ENCODE results near the gene COMMD8. TPM values are rescaled to one million over a fixed set of nuclear protein-coding genes. Genes with fewer than 3 reads are reported as not detected.

The COMMD8 gene
- 33.7 and 38.1 TPM in 2 replicates for total RNA-seq

DNA sequence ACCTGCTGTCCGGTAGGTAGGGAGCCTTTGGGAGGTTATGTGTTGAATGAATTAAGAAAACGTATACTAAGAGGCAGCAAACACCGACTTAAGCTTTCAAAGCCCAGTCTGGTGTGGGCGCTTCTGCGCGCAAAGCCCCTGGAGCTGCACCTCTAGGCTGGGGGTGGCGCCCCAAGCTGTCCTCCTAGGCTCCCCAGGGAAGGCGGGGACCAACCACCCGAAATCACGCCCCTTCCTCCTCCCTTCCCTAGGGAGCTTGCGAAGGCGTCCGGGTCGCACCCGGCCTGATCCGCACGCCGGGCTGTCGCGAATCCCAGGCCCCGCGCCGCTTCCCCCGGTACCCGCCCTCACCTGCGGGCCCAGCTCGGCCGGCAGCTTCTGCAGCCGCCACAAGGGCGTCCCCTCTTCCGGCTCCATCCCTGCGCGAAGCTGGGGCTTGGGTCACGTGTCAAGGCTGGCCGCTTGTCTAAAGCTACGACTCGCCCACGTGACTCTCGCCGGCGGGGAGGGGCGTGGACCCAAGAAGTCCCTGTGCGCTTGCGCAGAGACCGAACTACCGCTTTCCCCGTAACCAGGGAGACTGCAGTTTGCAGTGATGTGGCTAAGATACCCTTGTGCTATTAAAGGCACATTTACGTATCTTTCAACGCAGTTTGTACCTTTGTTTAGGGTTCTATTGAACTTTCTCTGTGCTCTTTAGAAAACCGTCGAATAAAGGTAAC lies at the start of gene COMMD8:
Gene COMMD8 (minus strand): TSS at position 468 of the 722 bp plus-strand sequence. CDS start 51 bp downstream, at position 417.
- peak within 1 kb of the TSS; percentile 75 for H3K4me3 ChIP-seq (ENCODE audit: low read depth, low read length)
- TF ChIP-seq, protein P1, sequence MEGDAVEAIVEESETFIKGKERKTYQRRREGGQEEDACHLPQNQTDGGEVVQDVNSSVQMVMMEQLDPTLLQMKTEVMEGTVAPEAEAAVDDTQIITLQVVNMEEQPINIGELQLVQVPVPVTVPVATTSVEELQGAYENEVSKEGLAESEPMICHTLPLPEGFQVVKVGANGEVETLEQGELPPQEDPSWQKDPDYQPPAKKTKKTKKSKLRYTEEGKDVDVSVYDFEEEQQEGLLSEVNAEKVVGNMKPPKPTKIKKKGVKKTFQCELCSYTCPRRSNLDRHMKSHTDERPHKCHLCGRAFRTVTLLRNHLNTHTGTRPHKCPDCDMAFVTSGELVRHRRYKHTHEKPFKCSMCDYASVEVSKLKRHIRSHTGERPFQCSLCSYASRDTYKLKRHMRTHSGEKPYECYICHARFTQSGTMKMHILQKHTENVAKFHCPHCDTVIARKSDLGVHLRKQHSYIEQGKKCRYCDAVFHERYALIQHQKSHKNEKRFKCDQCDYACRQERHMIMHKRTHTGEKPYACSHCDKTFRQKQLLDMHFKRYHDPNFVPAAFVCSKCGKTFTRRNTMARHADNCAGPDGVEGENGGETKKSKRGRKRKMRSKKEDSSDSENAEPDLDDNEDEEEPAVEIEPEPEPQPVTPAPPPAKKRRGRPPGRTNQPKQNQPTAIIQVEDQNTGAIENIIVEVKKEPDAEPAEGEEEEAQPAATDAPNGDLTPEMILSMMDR (IDR thresholded peaks at IDR 0.05; ENCODE audit: insufficient read depth, low read length, poor library complexity, severe bottlenecking) = peak; percentile 3
- H3K27me3 ChIP-seq (ENCODE audit: control insufficient read depth, insufficient read depth, low read length) = no peaks in the 10 kb centered on the region
- peak; percentile 87 for DNase-seq (ENCODE audit: low read depth)
- H3K36me3 ChIP-seq (ENCODE audit: control insufficient read depth, insufficient read depth, low read length) = no peaks in the 10 kb centered on the region

DNA sequence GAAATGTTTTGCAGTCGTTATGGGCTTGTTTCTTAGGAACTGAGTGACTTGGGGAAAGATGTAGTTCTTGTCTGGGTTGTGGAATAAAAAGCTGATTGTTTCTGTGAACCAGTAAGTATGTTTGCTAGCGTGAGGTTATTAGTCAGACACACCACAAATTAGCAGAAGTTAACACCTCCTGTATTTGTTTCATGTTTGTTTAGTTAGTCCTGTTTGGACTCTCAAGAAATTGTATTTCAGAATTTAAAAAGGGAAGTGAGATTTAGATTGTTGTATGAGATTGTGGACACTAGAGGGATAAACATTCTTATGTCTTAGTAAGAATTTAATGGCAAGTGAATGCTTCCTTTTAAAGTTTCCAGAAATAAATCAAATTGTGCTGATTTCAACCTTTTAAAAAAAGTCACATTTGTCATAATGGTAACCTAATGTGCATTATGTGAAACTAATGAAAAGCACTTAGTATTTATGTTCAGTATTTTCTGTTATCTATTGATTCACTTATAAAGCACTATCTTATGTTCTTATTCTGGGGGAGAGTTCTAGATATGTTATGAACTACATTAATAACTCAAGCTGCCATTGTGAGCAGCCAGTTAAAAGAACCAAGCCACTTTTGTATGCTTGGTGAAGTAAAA lies 47.1 kb upstream of the COMMD8 start:
- Histone ChIP-seq H3K4me3 (ENCODE audit: low read depth, low read length) (no peak overlapping the region), H3K27me3 (ENCODE audit: control insufficient read depth, insufficient read depth, low read length) (no peaks in the 10 kb centered on the region), H3K36me3 (ENCODE audit: control insufficient read depth, insufficient read depth, low read length) (no peaks in the 10 kb centered on the region)
- TF ChIP-seq, protein P1 (IDR thresholded peaks at IDR 0.05; ENCODE audit: insufficient read depth, low read length, poor library complexity, severe bottlenecking) = peak; percentile 5
- DNase-seq (ENCODE audit: low read depth) = no peak

DNA sequence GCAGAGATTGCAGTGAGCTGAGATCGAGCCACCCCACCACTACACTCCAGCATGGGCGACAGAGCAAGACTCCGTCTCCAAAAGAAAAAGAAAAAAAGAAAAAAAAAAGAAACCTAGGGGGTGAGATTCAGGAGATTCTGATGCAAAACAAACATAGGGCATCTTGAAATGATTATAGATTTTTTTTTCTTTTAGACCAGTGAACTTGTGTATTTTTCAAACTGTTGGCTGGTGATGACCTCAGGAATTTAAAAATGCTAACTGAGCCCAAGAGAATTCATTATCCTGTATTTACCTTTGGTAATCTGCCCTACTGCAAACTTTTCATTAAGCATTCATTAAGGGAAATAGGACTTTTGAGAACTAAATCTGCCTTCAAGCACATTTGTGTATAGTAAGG lies 42.2 kb upstream of the COMMD8 start:
- no peak overlapping the region for H3K4me3 ChIP-seq (ENCODE audit: low read depth, low read length)
- no peak for DNase-seq (ENCODE audit: low read depth)
- TF ChIP-seq, protein P1 (IDR thresholded peaks at IDR 0.05; ENCODE audit: insufficient read depth, low read length, poor library complexity, severe bottlenecking) = no peak
- H3K36me3 ChIP-seq (ENCODE audit: control insufficient read depth, insufficient read depth, low read length) = no peaks in the 10 kb centered on the region
- H3K27me3 ChIP-seq (ENCODE audit: control insufficient read depth, insufficient read depth, low read length) = no peaks in the 10 kb centered on the region

DNA sequence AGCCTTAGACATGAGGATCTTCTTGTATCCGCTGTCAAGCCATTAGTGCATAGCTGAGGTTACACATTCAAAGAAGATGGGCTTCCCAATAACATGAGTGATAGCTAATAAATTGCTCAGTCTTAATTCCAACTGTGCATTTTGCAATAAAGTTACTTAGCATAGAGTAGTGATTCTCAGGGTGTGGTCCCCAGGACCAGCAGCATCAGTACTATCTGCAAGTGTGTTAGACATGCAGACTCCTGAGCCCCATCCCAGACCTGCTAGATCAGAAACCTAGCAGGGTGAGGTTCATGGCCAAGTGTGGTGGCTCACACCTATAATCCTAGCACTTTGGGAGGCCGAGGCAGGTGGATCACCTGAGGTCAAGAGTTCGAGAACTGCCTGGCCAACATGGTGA lies 41.6 kb upstream of the COMMD8 start:
- no peak for DNase-seq (ENCODE audit: low read depth)
- TF ChIP-seq, protein P1 (IDR thresholded peaks at IDR 0.05; ENCODE audit: insufficient read depth, low read length, poor library complexity, severe bottlenecking) = no peak
- Histone ChIP-seq H3K36me3 (ENCODE audit: control insufficient read depth, insufficient read depth, low read length) (no peaks in the 10 kb centered on the region), H3K4me3 (ENCODE audit: low read depth, low read length) (no peak overlapping the region), H3K27me3 (ENCODE audit: control insufficient read depth, insufficient read depth, low read length) (no peaks in the 10 kb centered on the region)

DNA sequence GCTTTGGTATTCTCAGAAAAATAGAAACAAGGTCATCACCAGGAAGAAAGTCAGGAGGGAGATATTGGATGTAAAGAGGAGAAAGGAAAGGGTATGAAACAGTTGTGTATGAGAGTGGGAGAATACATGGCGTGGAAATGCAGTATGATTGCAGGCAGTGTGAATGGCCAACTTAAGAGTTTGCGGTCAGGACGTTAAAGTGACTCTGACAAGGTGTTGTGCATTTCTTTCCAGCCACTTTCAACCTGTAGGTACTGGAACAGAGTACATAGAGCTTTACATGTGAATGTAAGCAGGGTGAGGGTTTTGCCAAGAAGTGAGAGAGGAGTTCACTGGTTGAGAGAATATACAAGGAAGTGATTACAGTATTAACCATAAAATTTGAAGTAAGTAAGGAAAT lies 37.3 kb upstream of the COMMD8 start:
- Histone ChIP-seq H3K4me3 (ENCODE audit: low read depth, low read length) (no peak overlapping the region), H3K36me3 (ENCODE audit: control insufficient read depth, insufficient read depth, low read length) (no peaks in the 10 kb centered on the region), H3K27me3 (ENCODE audit: control insufficient read depth, insufficient read depth, low read length) (no peaks in the 10 kb centered on the region)
- TF ChIP-seq, protein P1 (IDR thresholded peaks at IDR 0.05; ENCODE audit: insufficient read depth, low read length, poor library complexity, severe bottlenecking) = no peak
- DNase-seq (ENCODE audit: low read depth) = no peak
